ENCODE measurements around the gene ABCA10. TPM values are rescaled to one million over a fixed set of nuclear protein-coding genes. Genes with fewer than 3 reads are reported as not detected.

Gene ABCA10
- total and polyA plus RNA-seq, 2 of the 8 experiments (the other 6 are each of a cell fraction or from before 2014, with no cell fraction given), result not detected

GRCh38 chr17:69218986-69219385 lies 9.6 kb downstream of the ABCA10 start (continued):
- no peak for TF ChIP-seq KDM4A (IDR thresholded peaks at IDR 0.05; ENCODE audit: low read depth, low read length, severe bottlenecking)
- TF ChIP-seq TCF12 (IDR thresholded peaks at IDR 0.05; ENCODE audit: low read depth, low read length), result no peak
- TF ChIP-seq SP1 (IDR thresholded peaks at IDR 0.05; ENCODE audit: low read depth, low read length), result no peak
